ENCODE data around the gene ABHD15. TPM values are rescaled to one million over a fixed set of nuclear protein-coding genes. Genes with fewer than 3 reads are reported as not detected.

Gene ABHD15
- 5.0 and 6.0 TPM in 2 replicates for total RNA-seq (ENCODE audit: low replicate concordance)

GRCh38 chr17:29566473-29567303, at the start of gene ABHD15:
ABHD15 (minus strand) TSS chr17:29567037; CDS start chr17:29566966, 71 bp downstream.

GRCh38 chr17:29592850-29593551, 26.2 kb upstream of the ABHD15 start, which contains the start of gene ANKRD13B:
ANKRD13B (plus strand) TSS chr17:29593132; CDS start chr17:29593622, 490 bp downstream.

GRCh38 chr17:29589524-29590410, 22.9 kb upstream of the ABHD15 start, which contains the start of gene GIT1:
GIT1 (minus strand) TSS chr17:29589648; CDS start chr17:29589378, 270 bp downstream.

GRCh38 chr17:29568331-29569244, 1.8 kb upstream of the ABHD15 start, which contains the start of gene TP53I13:
TP53I13 (plus strand) TSS chr17:29568701; CDS start chr17:29568759, 58 bp downstream.

Other genes starting within 250 kb of the ABHD15 start
- gene TAOK1, start 176.7 kb downstream of the ABHD15 start, total RNA-seq (ENCODE audit: low replicate concordance): 36.2 and 37.6 TPM in 2 replicates
- 20.2 and 48.6 TPM in 2 replicates for gene TP53I13, start 1.7 kb upstream of the ABHD15 start, total RNA-seq (ENCODE audit: low replicate concordance)
- gene GIT1, start 22.6 kb upstream of the ABHD15 start, total RNA-seq (ENCODE audit: low replicate concordance): 13.5 and 28.2 TPM in 2 replicates
- gene ANKRD13B, start 26.1 kb upstream of the ABHD15 start, total RNA-seq (ENCODE audit: low replicate concordance): 4.0 and 4.4 TPM in 2 replicates
- 3.5 and 9.4 TPM in 2 replicates for gene CORO6, start 55.9 kb upstream of the ABHD15 start, total RNA-seq (ENCODE audit: low replicate concordance)

Data from smooth muscle cell of the coronary artery (primary cell).